C4-2B (cell line): Measurements from ENCODE around the gene DAPK1.

Experiments used
- ZFX ChIP-seq: fragments of 450-650 bp; IDR thresholded peaks from 2 replicates; pipeline ENCODE4 v1.6.1; 2017
- TF ChIP-seq, protein P1 (sequence below): fragments of 450-650 bp; conservative IDR thresholded peaks from 2 replicates; pipeline ENCODE4 v1.5.1; 2017; ENCODE audit warnings: mild to moderate bottlenecking

DNA sequence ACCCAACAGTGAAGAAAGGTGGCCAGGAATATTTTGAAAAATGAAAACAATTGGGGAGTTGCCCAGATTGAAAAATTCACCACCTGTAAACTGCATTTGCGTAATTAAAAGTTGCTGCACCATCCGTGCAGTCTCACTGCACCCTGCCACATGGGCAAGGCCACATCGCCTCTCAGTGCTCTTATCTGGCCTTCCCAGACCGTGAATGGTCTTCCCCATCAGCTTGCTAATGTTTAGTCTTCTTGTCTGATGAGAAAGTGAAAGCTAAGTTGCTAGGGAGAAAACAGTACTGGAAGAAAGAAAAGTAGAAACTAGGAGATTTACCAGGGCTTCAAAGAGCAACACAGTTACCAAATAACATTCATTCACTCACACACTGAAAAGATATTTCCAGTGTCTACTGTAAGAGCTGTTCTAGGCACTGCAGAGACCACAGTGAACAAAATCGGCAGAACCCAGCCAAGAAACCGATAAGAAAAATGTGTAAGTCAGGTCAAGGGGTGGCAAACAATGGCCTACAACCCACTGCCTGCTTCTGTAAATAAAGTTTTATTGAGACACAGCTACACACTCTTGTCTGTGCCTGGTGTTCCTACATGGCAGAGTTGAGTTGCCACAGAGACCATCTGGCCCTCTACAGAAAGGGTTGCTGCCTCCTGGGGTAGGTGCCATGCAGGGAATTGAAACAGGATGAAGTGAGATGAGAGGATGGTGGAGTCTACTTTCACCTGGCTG is 177.1 kb downstream of the DAPK1 start:
- TF ChIP-seq, protein P1, sequence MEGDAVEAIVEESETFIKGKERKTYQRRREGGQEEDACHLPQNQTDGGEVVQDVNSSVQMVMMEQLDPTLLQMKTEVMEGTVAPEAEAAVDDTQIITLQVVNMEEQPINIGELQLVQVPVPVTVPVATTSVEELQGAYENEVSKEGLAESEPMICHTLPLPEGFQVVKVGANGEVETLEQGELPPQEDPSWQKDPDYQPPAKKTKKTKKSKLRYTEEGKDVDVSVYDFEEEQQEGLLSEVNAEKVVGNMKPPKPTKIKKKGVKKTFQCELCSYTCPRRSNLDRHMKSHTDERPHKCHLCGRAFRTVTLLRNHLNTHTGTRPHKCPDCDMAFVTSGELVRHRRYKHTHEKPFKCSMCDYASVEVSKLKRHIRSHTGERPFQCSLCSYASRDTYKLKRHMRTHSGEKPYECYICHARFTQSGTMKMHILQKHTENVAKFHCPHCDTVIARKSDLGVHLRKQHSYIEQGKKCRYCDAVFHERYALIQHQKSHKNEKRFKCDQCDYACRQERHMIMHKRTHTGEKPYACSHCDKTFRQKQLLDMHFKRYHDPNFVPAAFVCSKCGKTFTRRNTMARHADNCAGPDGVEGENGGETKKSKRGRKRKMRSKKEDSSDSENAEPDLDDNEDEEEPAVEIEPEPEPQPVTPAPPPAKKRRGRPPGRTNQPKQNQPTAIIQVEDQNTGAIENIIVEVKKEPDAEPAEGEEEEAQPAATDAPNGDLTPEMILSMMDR: no peak
- TF ChIP-seq ZFX: no peak
